K562 (cell line): ENCODE data around the gene TSPAN14. TPM values are rescaled to one million over a fixed set of nuclear protein-coding genes. Genes with fewer than 3 reads are reported as not detected.
"Not testable (repeated sequence)": the region's sequence is repeated elsewhere in the genome, so short reads cannot be mapped to it uniquely, and the experiment has no call there.

Source experiments
- ATAC-seq: fragments of 200-7000 bp; cut with Tn5 transposase; 3 replicates; pipeline ENCODE4 v1.9.1; 2020; ENCODE audit warnings: moderate library complexity
- BruUV-seq: library from RNA; stranded (reverse); fragments of 400-500 nt; replicated peaks from 2 replicates; lab custom pipeline; 2021; lab: Mats Ljungman, UMichigan
- CTCF ChIA-PET: fragments of 300-600 bp; formaldehyde crosslinking; extraction: SDS; loops from one replicate; lab custom pipeline; 2021; ENCODE audit warnings: low intra/inter-chr PET ratio; lab: Yijun Ruan, JAX
- POLR2A ChIA-PET: fragments of 300-600, 350-650 bp; sonication (Branson Sonifier 250); formaldehyde crosslinking; extraction: SDS; loops from one replicate; lab custom pipeline; 2021; ENCODE audit warnings: antibody characterized with exemption, inconsistent platforms; lab: Yijun Ruan, JAX
- DNase-seq, 4 experiments: peaks; one replicate each; pipeline versions ENCODE4 v3.0.0 to v3.0.0-alpha.2; 2011 to 2018; ENCODE audit warnings: low spot score in 3 of 4, mixed read lengths in 3 of 4; ENCODE audit errors: extremely low read depth in 1 of 4
- FAIRE-seq: peaks from 2 replicates; lab custom pipeline; 2011; peaks lifted over from hg19 to GRCh38; lab: Jason Lieb, UNC
- H2AFZ ChIP-seq: 2 replicates; pipeline ENCODE4 v1.6.0; 2011; ENCODE audit warnings: low read depth, low read length, control low read depth, inconsistent platforms
- H3K27ac ChIP-seq: fragments of 200-600 bp; 3 replicates; pipeline ENCODE4 v1.8.0; 2011; ENCODE audit warnings: low read depth, mild to moderate bottlenecking, control low read depth, inconsistent platforms, low read length, moderate library complexity, mixed read lengths; ENCODE audit errors: extremely low read depth
- H3K27me3 ChIP-seq, 2 experiments: fragments of 300-600 bp in 1 of 2; 2 replicates in 1 of 2; 3 replicates in 1 of 2; pipeline versions ENCODE4 v1.6.0 to v1.8.0; 2011; ENCODE audit warnings: inconsistent platforms in 2 of 2, low read length in 2 of 2, mild to moderate bottlenecking in 1 of 2, mixed read lengths in 1 of 2, moderate library complexity in 1 of 2; ENCODE audit not compliant: control insufficient read depth in 2 of 2, insufficient read depth in 2 of 2
- H3K36me3 ChIP-seq: fragments of 300-600 bp; 3 replicates; pipeline ENCODE4 v1.8.0; 2011; ENCODE audit warnings: mild to moderate bottlenecking, low read length, inconsistent platforms; ENCODE audit not compliant: control insufficient read depth, insufficient read depth
- H3K4me1 ChIP-seq, 2 experiments: fragments of 200-600 bp in 1 of 2; replicated peaks in 1 of 2; 2 replicates in 1 of 2; 3 replicates in 1 of 2; pipeline versions ENCODE4 v1.5.1 to v1.8.0; 2011; ENCODE audit warnings: inconsistent platforms in 2 of 2, low read length in 2 of 2, mild to moderate bottlenecking in 1 of 2, mixed read lengths in 1 of 2, moderate library complexity in 1 of 2; ENCODE audit not compliant: control insufficient read depth in 2 of 2, insufficient read depth in 2 of 2
- H3K4me2 ChIP-seq: 2 replicates; pipeline ENCODE4 v1.6.1; 2011; ENCODE audit warnings: low read length, control low read depth, inconsistent platforms, mixed read lengths; ENCODE audit not compliant: insufficient read depth
- H3K4me3 ChIP-seq: fragments of 200-600 bp; sonication (generic), shearing (Covaris generic); 2 replicates; pipeline ENCODE4 v1.5.1; 2016; ENCODE audit warnings: control low read depth, inconsistent platforms
- H3K79me2 ChIP-seq: fragments of 200-600 bp; 3 replicates; pipeline ENCODE4 v1.8.0; 2011; ENCODE audit warnings: low read length, inconsistent platforms; ENCODE audit not compliant: control insufficient read depth, insufficient read depth
- H3K9ac ChIP-seq, 2 experiments: 2 replicates each; pipeline versions ENCODE4 v1.6.0 to v1.6.1; 2011; ENCODE audit warnings: low read depth in 2 of 2, low read length in 2 of 2, control low read depth in 1 of 2, inconsistent platforms in 1 of 2, mild to moderate bottlenecking in 1 of 2, mixed read lengths in 1 of 2; ENCODE audit not compliant: insufficient read depth in 1 of 2
- H3K9me1 ChIP-seq: one replicate; pipeline ENCODE4 v1.6.0; 2011; ENCODE audit warnings: inconsistent platforms, mild to moderate bottlenecking, low read length, moderate library complexity; ENCODE audit not compliant: control insufficient read depth, insufficient read depth
- H3K9me3 ChIP-seq: replicated peaks from 2 replicates; pipeline ENCODE4 v1.5.1; 2011; ENCODE audit warnings: low read depth, low read length, inconsistent platforms; ENCODE audit not compliant: control insufficient read depth, insufficient read depth
- H4K20me1 ChIP-seq: replicated peaks from 2 replicates; pipeline ENCODE4 v1.6.1; 2011; ENCODE audit warnings: low read length, inconsistent platforms, mixed read lengths; ENCODE audit not compliant: control insufficient read depth, insufficient read depth
- CBX5 ChIP-seq: IDR thresholded peaks from 2 replicates; pipeline ENCODE4 v1.6.1; 2014; ENCODE audit warnings: low read depth, borderline replicate concordance
- CEBPB ChIP-seq: fragments of 450-650 bp; IDR thresholded peaks from 2 replicates; pipeline ENCODE4 v1.6.1; 2016; ENCODE audit warnings: missing genetic modification characterization, missing compliant biosample characterization
- ETS2 ChIP-seq: IDR thresholded peaks from 2 replicates; pipeline ENCODE4 v1.6.1; 2016; ENCODE audit warnings: borderline replicate concordance, missing genetic modification characterization, mild to moderate bottlenecking, moderate library complexity, missing compliant biosample characterization; ENCODE audit not compliant: poor library complexity, severe bottlenecking
- RFX5 ChIP-seq: IDR thresholded peaks from 2 replicates; pipeline ENCODE4 v1.6.1; 2011; ENCODE audit warnings: low read depth, mild to moderate bottlenecking, improper control_type of control experiment, low read length
- XRCC5 ChIP-seq: fragments of 200-400 bp; formaldehyde crosslinking; IDR thresholded peaks from 2 replicates; pipeline ENCODE4 v1.6.1; 2017; ENCODE audit warnings: low read depth, mild to moderate bottlenecking, low read length
- ZKSCAN1 ChIP-seq: fragments of 150-350 bp; IDR thresholded peaks from 2 replicates; pipeline ENCODE4 v1.6.1; 2016; ENCODE audit warnings: low read depth, low read length
- ZNF583 ChIP-seq: fragments of 250-450 bp; sonication (Bioruptor Pico); IDR thresholded peaks from 2 replicates; pipeline ENCODE4 v1.4.0; 2020
- WGBS: fragments of 100-300 bp; shearing (Covaris generic); methylation state at CpG from one replicate; pipeline ENCODE4 v1.1.6; 2016; ENCODE audit warnings: low coverage, mixed read lengths; ENCODE audit not compliant: insufficient coverage; ENCODE audit errors: missing lambda C conversion rate; 5-methylcytosine and 5-hydroxymethylcytosine counted together
- in situ Hi-C: fragments of 300-500 bp; cut with MboI; formaldehyde crosslinking; loops from 4 replicates; pipeline ENCODE4 v1.15.0; 2018; ENCODE audit warnings: inconsistent platforms, mixed read lengths
- intact Hi-C: fragments of 100-400 bp; cut with micrococcal nuclease; formaldehyde crosslinking; loops from 2 replicates; pipeline ENCODE4 v1.14.2; 2022
- polyA plus RNA-seq, 8 experiments: library from polyadenylated mRNA; depleted of rRNA in 4 of 8; stranded (reverse) in 5 of 8; unstranded in 3 of 8; fragments of >200 nt; fragmentation: Nextera tagmentation in 2 of 8; fragmentation: Illumina TruSeq in 1 of 8; extraction: Ambion mirVana in 2 of 8; extraction: Trizol in 1 of 8; gene quantifications; 2 replicates each; pipeline versions ENCODE4 v1.2.1 to v1.2.3, GENCODE V29; 2011 to 2014; ENCODE audit warnings: inconsistent platforms in 1 of 8, missing spikeins in 1 of 8
- total RNA-seq, 7 experiments: library from RNA; depleted of rRNA in 6 of 7; stranded (reverse); fragments of >200 nt in 6 of 7; fragmentation: Illumina TruSeq in 2 of 7; extraction: Trizol in 2 of 7; gene quantifications; 2 replicates each; pipeline versions ENCODE4 v1.2.1 to v1.2.3, GENCODE V29; 2011 to 2021; ENCODE audit warnings: low replicate concordance in 1 of 7
- TF ChIP-seq, protein P1 (sequence below): sonication (generic); formaldehyde crosslinking; IDR thresholded peaks from 2 replicates; pipeline ENCODE4 v1.8.1; 2022; ENCODE audit warnings: missing genetic modification reagents
- TF ChIP-seq, protein P2 (sequence below): sonication (generic); formaldehyde crosslinking; IDR thresholded peaks from 2 replicates; pipeline ENCODE4 v1.8.0; 2023; ENCODE audit warnings: mild to moderate bottlenecking, missing genetic modification reagents

TSPAN14 gene
- total and polyA plus RNA-seq, 9 of the 15 experiments (the other 6 are each of a cell fraction or from before 2014, with no cell fraction given) = 5.8 to 92.9 (median 23.3) TPM

DNA sequence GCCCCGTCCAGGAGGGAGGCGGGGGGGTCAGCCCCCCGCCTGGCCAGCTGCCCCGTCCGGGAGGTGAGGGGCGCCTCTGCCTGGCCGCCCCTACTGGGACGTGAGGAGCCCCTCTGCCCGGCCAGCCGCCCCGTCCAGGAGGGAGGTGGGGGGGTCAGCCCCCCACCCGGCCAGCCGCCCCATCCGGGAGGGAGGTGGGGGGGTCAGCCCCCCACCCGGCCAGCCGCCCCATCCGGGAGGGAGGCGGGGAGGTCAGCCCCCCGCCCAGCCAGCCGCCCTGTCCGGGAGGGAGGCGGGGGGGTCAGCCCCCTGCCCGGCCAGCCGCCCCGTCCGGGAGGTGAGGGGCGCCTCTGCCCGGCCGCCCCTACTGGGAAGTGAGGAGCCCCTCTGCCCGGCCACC, 80.5 kb downstream of the TSPAN14 start:
- H2AFZ ChIP-seq, BruUV-seq, FAIRE-seq, POLR2A ChIA-PET, H3K9me3 ChIP-seq, H3K79me2 ChIP-seq, H3K4me3 ChIP-seq, DNase-seq, in situ Hi-C loops, H3K36me3 ChIP-seq, H4K20me1 ChIP-seq, H3K9ac ChIP-seq, ATAC-seq, H3K4me2 ChIP-seq, H3K9me1 ChIP-seq, H3K27ac ChIP-seq, intact Hi-C loops: not testable (repeated sequence)
- CTCF ChIA-PET = interaction anchor here (0.6 kb wide), 1 partner anchor 152 kb away, joined by 4 read pairs; no protein-coding TSS in a partner anchor
- WGBS = no CpG with 5 or more reads among the region's 30 CpGs
- Histone ChIP-seq H3K27me3 (peaks cover 20 to 21% of the 10 kb centered on the region in 2 experiments; a peak in 4 of 5 replicates), H3K4me1 (peaks cover 10 to 18% of the 10 kb centered on the region in 2 experiments; a peak in 4 of 5 replicates)

DNA sequence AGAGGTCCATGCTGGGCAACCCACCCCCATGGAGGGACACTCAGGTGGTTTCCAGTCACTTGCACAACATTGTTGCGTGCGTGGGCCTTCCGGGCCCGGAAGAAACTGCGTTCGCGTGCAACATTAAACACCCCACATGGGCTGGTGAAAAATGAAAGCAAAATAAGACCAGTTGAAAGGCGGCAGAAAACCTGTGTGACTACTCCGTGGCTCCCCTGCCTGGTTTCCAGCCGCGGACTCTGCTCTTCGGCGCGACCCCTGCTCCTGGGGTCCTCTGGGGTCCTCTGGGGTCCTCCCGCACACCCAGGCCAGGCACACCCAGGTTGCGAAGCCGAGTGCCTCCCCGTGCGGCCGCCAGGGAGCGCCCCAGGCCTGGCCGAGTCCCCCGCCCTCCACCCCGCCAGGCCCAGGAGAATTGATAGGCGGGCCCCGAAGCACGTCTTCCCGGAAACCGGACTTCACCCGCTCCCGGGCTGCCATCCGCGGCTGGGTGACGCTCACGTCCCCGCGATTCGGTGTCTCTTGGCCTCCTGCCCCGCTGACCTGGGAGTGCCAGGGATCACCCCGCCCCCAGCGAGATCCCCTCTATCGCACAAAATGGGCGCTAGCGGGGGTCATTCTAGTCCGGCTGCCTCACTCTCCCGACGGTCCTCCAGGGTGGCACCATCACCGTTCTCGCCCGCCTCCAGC, 81.7 kb downstream of the TSPAN14 start:
- CTCF ChIA-PET = no interaction called here
- Histone ChIP-seq H3K9me3 (no peaks in the 10 kb centered on the region), H3K4me1 (peaks cover 10 to 18% of the 10 kb centered on the region in 2 experiments; a peak in 4 of 5 replicates), H3K27me3 (peaks cover 25 to 32% of the 10 kb centered on the region in 2 experiments; a peak in 4 of 5 replicates), H3K27ac (peak overlapping the region; percentile 25; the same call in 1 of the 3 replicates), H3K9me1 (no peaks in the 10 kb centered on the region), H2AFZ (peak overlapping the region; percentile 98), H4K20me1 (peaks cover 4% of the 10 kb centered on the region; the same call in 1 of the 2 replicates), H3K4me3 (peak overlapping the region; percentile 32), H3K36me3 (no peaks in the 10 kb centered on the region), H3K9ac (peak overlapping the region; percentile 21 to 81; a peak in 3 of 4 replicates), H3K79me2 (no peaks in the 10 kb centered on the region), H3K4me2 (peak overlapping the region; percentile 68)
- peak; percentile 99 for ATAC-seq
- 19% methylated on average over 43 of the region's 50 CpGs for WGBS
- POLR2A ChIA-PET = no interaction called here
- no TSS peak for BruUV-seq
- intact Hi-C loops (no loop called here), in situ Hi-C loops (no loop called here)
- FAIRE-seq = no peak
- DNase-seq = peak; percentile 81 to 94 (median 92)
- no peak for TF ChIP-seq ZNF583
- TF ChIP-seq ETS2 (tag) = no peak
- TF ChIP-seq RFX5 = no peak
- TF ChIP-seq ZKSCAN1 = 0 out of 2 replicates have a peak, but pooled peaks have one; percentile 8
- TF ChIP-seq CEBPB (tag) = peak; percentile 31; the same call in 1 of the 2 replicates
- TF ChIP-seq, protein P1, sequence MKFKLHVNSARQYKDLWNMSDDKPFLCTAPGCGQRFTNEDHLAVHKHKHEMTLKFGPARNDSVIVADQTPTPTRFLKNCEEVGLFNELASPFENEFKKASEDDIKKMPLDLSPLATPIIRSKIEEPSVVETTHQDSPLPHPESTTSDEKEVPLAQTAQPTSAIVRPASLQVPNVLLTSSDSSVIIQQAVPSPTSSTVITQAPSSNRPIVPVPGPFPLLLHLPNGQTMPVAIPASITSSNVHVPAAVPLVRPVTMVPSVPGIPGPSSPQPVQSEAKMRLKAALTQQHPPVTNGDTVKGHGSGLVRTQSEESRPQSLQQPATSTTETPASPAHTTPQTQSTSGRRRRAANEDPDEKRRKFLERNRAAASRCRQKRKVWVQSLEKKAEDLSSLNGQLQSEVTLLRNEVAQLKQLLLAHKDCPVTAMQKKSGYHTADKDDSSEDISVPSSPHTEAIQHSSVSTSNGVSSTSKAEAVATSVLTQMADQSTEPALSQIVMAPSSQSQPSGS = no peak
- TF ChIP-seq, protein P2, sequence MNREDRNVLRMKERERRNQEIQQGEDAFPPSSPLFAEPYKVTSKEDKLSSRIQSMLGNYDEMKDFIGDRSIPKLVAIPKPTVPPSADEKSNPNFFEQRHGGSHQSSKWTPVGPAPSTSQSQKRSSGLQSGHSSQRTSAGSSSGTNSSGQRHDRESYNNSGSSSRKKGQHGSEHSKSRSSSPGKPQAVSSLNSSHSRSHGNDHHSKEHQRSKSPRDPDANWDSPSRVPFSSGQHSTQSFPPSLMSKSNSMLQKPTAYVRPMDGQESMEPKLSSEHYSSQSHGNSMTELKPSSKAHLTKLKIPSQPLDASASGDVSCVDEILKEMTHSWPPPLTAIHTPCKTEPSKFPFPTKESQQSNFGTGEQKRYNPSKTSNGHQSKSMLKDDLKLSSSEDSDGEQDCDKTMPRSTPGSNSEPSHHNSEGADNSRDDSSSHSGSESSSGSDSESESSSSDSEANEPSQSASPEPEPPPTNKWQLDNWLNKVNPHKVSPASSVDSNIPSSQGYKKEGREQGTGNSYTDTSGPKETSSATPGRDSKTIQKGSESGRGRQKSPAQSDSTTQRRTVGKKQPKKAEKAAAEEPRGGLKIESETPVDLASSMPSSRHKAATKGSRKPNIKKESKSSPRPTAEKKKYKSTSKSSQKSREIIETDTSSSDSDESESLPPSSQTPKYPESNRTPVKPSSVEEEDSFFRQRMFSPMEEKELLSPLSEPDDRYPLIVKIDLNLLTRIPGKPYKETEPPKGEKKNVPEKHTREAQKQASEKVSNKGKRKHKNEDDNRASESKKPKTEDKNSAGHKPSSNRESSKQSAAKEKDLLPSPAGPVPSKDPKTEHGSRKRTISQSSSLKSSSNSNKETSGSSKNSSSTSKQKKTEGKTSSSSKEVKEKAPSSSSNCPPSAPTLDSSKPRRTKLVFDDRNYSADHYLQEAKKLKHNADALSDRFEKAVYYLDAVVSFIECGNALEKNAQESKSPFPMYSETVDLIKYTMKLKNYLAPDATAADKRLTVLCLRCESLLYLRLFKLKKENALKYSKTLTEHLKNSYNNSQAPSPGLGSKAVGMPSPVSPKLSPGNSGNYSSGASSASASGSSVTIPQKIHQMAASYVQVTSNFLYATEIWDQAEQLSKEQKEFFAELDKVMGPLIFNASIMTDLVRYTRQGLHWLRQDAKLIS (CRISPR knock-in tag) = no peak
- no peak for TF ChIP-seq XRCC5
- no peak for TF ChIP-seq CBX5
